H1 (cell line): ENCODE results near the gene PFDN5.

Experiments
- CTCF ChIP-seq, 3 experiments: IDR thresholded peaks; 1 replicate in 2 of 3; 2 replicates in 1 of 3; pipeline versions ENCODE4 v1.5.1 to v1.6.1; 2011; ENCODE audit warnings: low read length in 3 of 3, mild to moderate bottlenecking in 3 of 3, inconsistent platforms in 2 of 3, low read depth in 1 of 3, moderate library complexity in 1 of 3; ENCODE audit not compliant: insufficient read depth in 1 of 3; ENCODE audit errors: control extremely low read depth in 1 of 3
- HDAC2 ChIP-seq, 2 experiments: fragments of 300-600 bp in 1 of 2; sonication (generic) in 1 of 2; IDR thresholded peaks; 2 replicates each; pipeline ENCODE4 v1.6.1; 2011 to 2012; ENCODE audit warnings: low read depth in 2 of 2, low read length in 2 of 2, mild to moderate bottlenecking in 2 of 2, moderate library complexity in 2 of 2, borderline replicate concordance in 1 of 2, inconsistent platforms in 1 of 2
- JUN ChIP-seq: IDR thresholded peaks from 2 replicates; pipeline ENCODE4 v1.6.1; 2011; ENCODE audit warnings: low read depth, mild to moderate bottlenecking, improper control_type of control experiment, low read length
- POLR2A ChIP-seq, 2 experiments: IDR thresholded peaks; 1 replicate in 1 of 2; 2 replicates in 1 of 2; pipeline ENCODE4 v1.6.1; 2011; ENCODE audit warnings: low read depth in 2 of 2, low read length in 2 of 2, mild to moderate bottlenecking in 2 of 2; ENCODE audit errors: control extremely low read depth in 1 of 2
- POLR2AphosphoS5 ChIP-seq: IDR thresholded peaks from 2 replicates; pipeline ENCODE4 v1.6.1; 2011; ENCODE audit warnings: low read depth, low read length
- POU5F1 ChIP-seq: IDR thresholded peaks from 2 replicates; pipeline ENCODE4 v1.6.1; 2011; ENCODE audit warnings: low read depth, mild to moderate bottlenecking, low read length, moderate library complexity
- TAF1 ChIP-seq: IDR thresholded peaks from 2 replicates; pipeline ENCODE4 v1.6.1; 2011; ENCODE audit warnings: mild to moderate bottlenecking, low read depth, low read length
- ZNF274 ChIP-seq: IDR thresholded peaks from 2 replicates; pipeline ENCODE4 v1.7.0; 2012; ENCODE audit warnings: low read length, borderline replicate concordance; ENCODE audit errors: extremely low read depth

GRCh38 chr12:53276511-53276910 lies 18.8 kb upstream of the PFDN5 start:
- TF ChIP-seq TAF1 (no peak), JUN (no peak), CTCF (IDR thresholded peaks at IDR 0.05; ENCODE audit: control extremely low read depth in 1 of 3, insufficient read depth in 1 of 3, low read depth in 1 of 3, low read length in 3 of 3) (no peak), POLR2A (IDR thresholded peaks at IDR 0.05; ENCODE audit: control extremely low read depth in 1 of 2, low read depth in 2 of 2, low read length in 2 of 2) (no peak), POU5F1 (no peak), ZNF274 (no peak), HDAC2 (IDR thresholded peaks at IDR 0.05; ENCODE audit: borderline replicate concordance in 1 of 2, low read depth in 2 of 2, low read length in 2 of 2) (no peak), POLR2AphosphoS5 (no peak)
